HepG2 (cell line): Measurements from ENCODE around the gene ARL9. TPM values are rescaled to one million over a fixed set of nuclear protein-coding genes. Genes with fewer than 3 reads are reported as not detected.

ENCODE experiments used
- ATAC-seq: fragments of 200-7000 bp; cut with Tn5 transposase; 3 replicates; pipeline ENCODE4 v1.9.1; 2020; ENCODE audit warnings: mild to moderate bottlenecking, moderate library complexity
- BruUV-seq: library from RNA; stranded (reverse); fragments of 400-500 nt; replicated peaks from 2 replicates; lab custom pipeline; 2021; lab: Mats Ljungman, UMichigan
- CTCF ChIA-PET: fragments of 300-600 bp; formaldehyde crosslinking; extraction: SDS; loops from one replicate; lab custom pipeline; 2021; ENCODE audit warnings: low total read pairs, inconsistent platforms, low intra/inter-chr PET ratio; lab: Yijun Ruan, JAX
- POLR2A ChIA-PET: fragments of 350-600 bp; sonication (Branson Sonifier 250); formaldehyde crosslinking; loops from one replicate; lab custom pipeline; 2020; ENCODE audit warnings: antibody characterized with exemption, inconsistent platforms; lab: Yijun Ruan, JAX
- DNase-seq: peaks from one replicate; pipeline ENCODE4 v3.0.0-alpha.2; 2015; ENCODE audit warnings: low spot score
- FAIRE-seq: peaks from 3 replicates; lab custom pipeline; 2011; peaks lifted over from hg19 to GRCh38; lab: Jason Lieb, UNC
- H2AFZ ChIP-seq: one replicate; pipeline ENCODE4 v1.6.1; 2011; ENCODE audit warnings: low read length, inconsistent platforms
- H3K27ac ChIP-seq: fragments of 300-600 bp; 3 replicates; pipeline ENCODE4 v1.8.0; 2011; ENCODE audit warnings: mixed run types, mild to moderate bottlenecking, mixed read lengths, low read length, inconsistent platforms; ENCODE audit not compliant: insufficient read depth; ENCODE audit errors: extremely low read length
- H3K27me3 ChIP-seq, 2 experiments: fragments of 200-600 bp in 1 of 2; 2 replicates in 1 of 2; 3 replicates in 1 of 2; pipeline versions ENCODE4 v1.6.0 to v1.8.0; 2011; ENCODE audit warnings: low read length in 2 of 2, mild to moderate bottlenecking in 2 of 2, moderate library complexity in 2 of 2, inconsistent platforms in 1 of 2; ENCODE audit not compliant: insufficient read depth in 2 of 2, control insufficient read depth in 1 of 2
- H3K36me3 ChIP-seq, 2 experiments: fragments of 200-600 bp in 1 of 2; replicated peaks in 1 of 2; 2 replicates in 1 of 2; 3 replicates in 1 of 2; pipeline versions ENCODE4 v1.5.1 to v1.8.0; 2011; ENCODE audit warnings: low read length in 2 of 2, inconsistent platforms in 1 of 2; ENCODE audit not compliant: insufficient read depth in 2 of 2, control insufficient read depth in 1 of 2
- H3K4me1 ChIP-seq: 2 replicates; pipeline ENCODE4 v1.5.1; 2012; ENCODE audit warnings: low read length, inconsistent platforms; ENCODE audit not compliant: insufficient read depth
- H3K4me2 ChIP-seq: 2 replicates; pipeline ENCODE4 v1.6.0; 2011; ENCODE audit warnings: low read depth, low read length, inconsistent platforms
- H3K4me3 ChIP-seq, 3 experiments: fragments of 200-600 bp in 1 of 3; sonication (generic), shearing (Covaris generic) in 1 of 3; replicated peaks in 1 of 3; 2 replicates each; pipeline ENCODE4 v1.5.1; 2011 to 2016; ENCODE audit warnings: low read length in 3 of 3, inconsistent platforms in 2 of 3, low read depth in 2 of 3, mild to moderate bottlenecking in 2 of 3, control low read depth in 1 of 3, mixed read lengths in 1 of 3; ENCODE audit not compliant: insufficient read depth in 1 of 3
- H3K79me2 ChIP-seq: one replicate; pipeline ENCODE4 v1.6.1; 2011; ENCODE audit warnings: low read length, inconsistent platforms; ENCODE audit not compliant: insufficient read depth
- H3K9ac ChIP-seq: 2 replicates; pipeline ENCODE4 v1.6.0; 2011; ENCODE audit warnings: mild to moderate bottlenecking, low read depth, low read length, inconsistent platforms; ENCODE audit not compliant: insufficient read depth
- H3K9me3 ChIP-seq: 2 replicates; pipeline ENCODE4 v1.5.1; 2012; ENCODE audit warnings: mild to moderate bottlenecking, low read length
- H4K20me1 ChIP-seq: 2 replicates; pipeline ENCODE4 v1.6.0; 2011; ENCODE audit warnings: inconsistent platforms, mild to moderate bottlenecking, low read length, moderate library complexity; ENCODE audit not compliant: insufficient read depth
- BCL6 ChIP-seq: IDR thresholded peaks from 2 replicates; pipeline ENCODE4 v1.6.1; 2016; ENCODE audit warnings: missing genetic modification reagents, missing compliant biosample characterization
- DRAP1 ChIP-seq: IDR thresholded peaks from 2 replicates; pipeline ENCODE4 v1.6.1; 2016; ENCODE audit warnings: missing genetic modification reagents, missing compliant biosample characterization
- MTERF4 ChIP-seq: sonication (generic); formaldehyde crosslinking; IDR thresholded peaks from 2 replicates; pipeline ENCODE4 v1.8.0; 2023; ENCODE audit warnings: mild to moderate bottlenecking, missing genetic modification reagents
- POLR2AphosphoS5 ChIP-seq: IDR thresholded peaks from 2 replicates; pipeline ENCODE4 v1.6.1; 2012; ENCODE audit warnings: low read depth, low read length
- RBM22 ChIP-seq: fragments of 200-400 bp; formaldehyde crosslinking; optimal IDR thresholded peaks from 2 replicates; pipeline ENCODE3; 2017; ENCODE audit warnings: mild to moderate bottlenecking, low read length, moderate library complexity
- ZNF101 ChIP-seq: sonication (generic); formaldehyde crosslinking; IDR thresholded peaks from 2 replicates; pipeline ENCODE4 v1.4.0; 2020; ENCODE audit warnings: mild to moderate bottlenecking, low read depth, missing genetic modification reagents, borderline replicate concordance
- WGBS: methylation state at CpG from one replicate; pipeline ENCODE4 v1.1.6; 2017; ENCODE audit warnings: low lambda C conversion rate; 5-methylcytosine and 5-hydroxymethylcytosine counted together
- in situ Hi-C: cut with HindIII; loops from 2 replicates; pipeline ENCODE4 v1.10.0; 2017; ENCODE audit warnings: low pct_unique_long_range_greater_than_20kb; ENCODE audit not compliant: extremely low pct_ligation_motif_present
- intact Hi-C: fragments of 100-400 bp; cut with micrococcal nuclease; formaldehyde crosslinking; loops from one replicate; pipeline ENCODE4 v1.10.0; 2022; ENCODE audit not compliant: unreplicated experiment
- polyA plus RNA-seq, 8 experiments: library from polyadenylated mRNA; depleted of rRNA in 3 of 8; stranded (reverse) in 7 of 8; unstranded in 1 of 8; fragments of >200 nt; fragmentation: Illumina TruSeq in 4 of 8; extraction: Trizol in 4 of 8; gene quantifications; 2 replicates each; pipeline versions ENCODE4 v1.2.1 to v1.2.3, GENCODE V29; 2011 to 2016; ENCODE audit warnings: low read depth in 4 of 8, missing spikeins in 1 of 8, mixed read lengths in 1 of 8; ENCODE audit not compliant: insufficient read depth in 1 of 8
- total RNA-seq, 5 experiments: library from RNA; depleted of rRNA; stranded (reverse); fragments of >200 nt; fragmentation: Illumina TruSeq; extraction: Trizol; gene quantifications; 2 replicates each; pipeline ENCODE4 v1.2.3, GENCODE V29; 2016; ENCODE audit warnings: low read depth in 1 of 5

The ARL9 gene
- total and polyA plus RNA-seq, 2 of the 13 experiments (the other 11 are each of a cell fraction or from before 2014, with no cell fraction given): not detected

GRCh38 chr4:56464581-56464980 lies 41.0 kb upstream of the ARL9 start:
- intact Hi-C loops: loop anchor here (2.0 kb wide), 1 partner anchor 24 kb away; no protein-coding TSS in a partner anchor
- Histone ChIP-seq H3K4me1 (peaks cover 21% of the 10 kb centered on the region), H3K36me3 (peaks cover 5 to 24% of the 10 kb centered on the region in 2 experiments), H3K27me3 (no peaks in the 10 kb centered on the region; a peak in 1 of 5 replicates), H3K9ac (no peak overlapping the region), H3K9me3 (no peaks in the 10 kb centered on the region), H4K20me1 (peaks cover 18% of the 10 kb centered on the region), H3K27ac (no peak overlapping the region), H2AFZ (no peak overlapping the region), H3K4me2 (no peak overlapping the region), H3K79me2 (peaks cover 46% of the 10 kb centered on the region), H3K4me3 (no peak overlapping the region)
- WGBS: 96% methylated on average over 3 of the region's 3 CpGs
- ATAC-seq (no peak), FAIRE-seq (no peak), DNase-seq (no peak)
- no peak for TF ChIP-seq BCL6 (CRISPR knock-in tag)
- peak; percentile 74 for TF ChIP-seq RBM22
- TF ChIP-seq DRAP1 (CRISPR knock-in tag): no peak
- TF ChIP-seq POLR2AphosphoS5: peak; percentile 37; the same call in 1 of the 2 replicates
- TF ChIP-seq ZNF101 (CRISPR knock-in tag): no peak
- TF ChIP-seq MTERF4 (CRISPR knock-in tag): no peak
- POLR2A ChIA-PET: interaction anchor here (2.1 to 2.8 kb wide), 2 partner anchors 20 to 28 kb away, joined by 5 to 24 read pairs; partner anchors contain the start of genes PAICS and PPAT
- BruUV-seq: no TSS peak
- in situ Hi-C loops: no loop called here
- CTCF ChIA-PET: no interaction called here
